ENCODE measurements around the gene LMTK3.

DNA sequence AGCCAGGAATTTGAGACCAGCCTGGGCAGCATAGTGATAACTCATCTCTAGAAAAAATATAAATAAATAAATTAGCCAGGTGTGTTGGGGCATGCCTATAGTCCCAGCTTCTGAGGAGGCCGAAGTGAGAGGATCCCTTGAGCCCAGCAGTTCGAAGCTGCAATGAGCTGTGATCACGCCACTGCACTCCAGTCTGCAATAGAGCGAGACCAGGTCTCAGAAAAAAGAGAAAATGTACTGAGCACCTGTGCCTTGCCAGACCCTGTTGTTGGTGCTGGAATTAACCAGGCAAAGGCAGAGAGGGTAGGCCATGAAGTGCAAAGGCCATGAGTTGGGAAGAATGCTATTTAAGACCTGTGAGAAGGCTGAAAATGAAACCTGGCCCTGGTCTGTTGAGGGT lies 39.8 kb downstream of the LMTK3 start:
- TF ChIP-seq, protein P1, sequence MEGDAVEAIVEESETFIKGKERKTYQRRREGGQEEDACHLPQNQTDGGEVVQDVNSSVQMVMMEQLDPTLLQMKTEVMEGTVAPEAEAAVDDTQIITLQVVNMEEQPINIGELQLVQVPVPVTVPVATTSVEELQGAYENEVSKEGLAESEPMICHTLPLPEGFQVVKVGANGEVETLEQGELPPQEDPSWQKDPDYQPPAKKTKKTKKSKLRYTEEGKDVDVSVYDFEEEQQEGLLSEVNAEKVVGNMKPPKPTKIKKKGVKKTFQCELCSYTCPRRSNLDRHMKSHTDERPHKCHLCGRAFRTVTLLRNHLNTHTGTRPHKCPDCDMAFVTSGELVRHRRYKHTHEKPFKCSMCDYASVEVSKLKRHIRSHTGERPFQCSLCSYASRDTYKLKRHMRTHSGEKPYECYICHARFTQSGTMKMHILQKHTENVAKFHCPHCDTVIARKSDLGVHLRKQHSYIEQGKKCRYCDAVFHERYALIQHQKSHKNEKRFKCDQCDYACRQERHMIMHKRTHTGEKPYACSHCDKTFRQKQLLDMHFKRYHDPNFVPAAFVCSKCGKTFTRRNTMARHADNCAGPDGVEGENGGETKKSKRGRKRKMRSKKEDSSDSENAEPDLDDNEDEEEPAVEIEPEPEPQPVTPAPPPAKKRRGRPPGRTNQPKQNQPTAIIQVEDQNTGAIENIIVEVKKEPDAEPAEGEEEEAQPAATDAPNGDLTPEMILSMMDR (IDR thresholded peaks at IDR 0.05) = no peak
- TF ChIP-seq EP300 (IDR thresholded peaks at IDR 0.05; ENCODE audit: borderline replicate concordance in 1 of 2, low read depth in 1 of 2, low read length in 1 of 2) (no peak), SIN3A (IDR thresholded peaks at IDR 0.05; ENCODE audit: borderline replicate concordance, low read depth, low read length) (no peak), MEF2A (IDR thresholded peaks at IDR 0.05; ENCODE audit: borderline replicate concordance, low read depth) (no peak), FOXM1 (IDR thresholded peaks at IDR 0.05; ENCODE audit: low read depth) (no peak), TAF1 (IDR thresholded peaks at IDR 0.05; ENCODE audit: borderline replicate concordance, low read depth, low read length) (no peak)
- TF ChIP-seq, protein P2, sequence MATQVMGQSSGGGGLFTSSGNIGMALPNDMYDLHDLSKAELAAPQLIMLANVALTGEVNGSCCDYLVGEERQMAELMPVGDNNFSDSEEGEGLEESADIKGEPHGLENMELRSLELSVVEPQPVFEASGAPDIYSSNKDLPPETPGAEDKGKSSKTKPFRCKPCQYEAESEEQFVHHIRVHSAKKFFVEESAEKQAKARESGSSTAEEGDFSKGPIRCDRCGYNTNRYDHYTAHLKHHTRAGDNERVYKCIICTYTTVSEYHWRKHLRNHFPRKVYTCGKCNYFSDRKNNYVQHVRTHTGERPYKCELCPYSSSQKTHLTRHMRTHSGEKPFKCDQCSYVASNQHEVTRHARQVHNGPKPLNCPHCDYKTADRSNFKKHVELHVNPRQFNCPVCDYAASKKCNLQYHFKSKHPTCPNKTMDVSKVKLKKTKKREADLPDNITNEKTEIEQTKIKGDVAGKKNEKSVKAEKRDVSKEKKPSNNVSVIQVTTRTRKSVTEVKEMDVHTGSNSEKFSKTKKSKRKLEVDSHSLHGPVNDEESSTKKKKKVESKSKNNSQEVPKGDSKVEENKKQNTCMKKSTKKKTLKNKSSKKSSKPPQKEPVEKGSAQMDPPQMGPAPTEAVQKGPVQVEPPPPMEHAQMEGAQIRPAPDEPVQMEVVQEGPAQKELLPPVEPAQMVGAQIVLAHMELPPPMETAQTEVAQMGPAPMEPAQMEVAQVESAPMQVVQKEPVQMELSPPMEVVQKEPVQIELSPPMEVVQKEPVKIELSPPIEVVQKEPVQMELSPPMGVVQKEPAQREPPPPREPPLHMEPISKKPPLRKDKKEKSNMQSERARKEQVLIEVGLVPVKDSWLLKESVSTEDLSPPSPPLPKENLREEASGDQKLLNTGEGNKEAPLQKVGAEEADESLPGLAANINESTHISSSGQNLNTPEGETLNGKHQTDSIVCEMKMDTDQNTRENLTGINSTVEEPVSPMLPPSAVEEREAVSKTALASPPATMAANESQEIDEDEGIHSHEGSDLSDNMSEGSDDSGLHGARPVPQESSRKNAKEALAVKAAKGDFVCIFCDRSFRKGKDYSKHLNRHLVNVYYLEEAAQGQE (IDR thresholded peaks at IDR 0.05; ENCODE audit: low read depth, low read length) = no peak
- TF ChIP-seq, protein P3, sequence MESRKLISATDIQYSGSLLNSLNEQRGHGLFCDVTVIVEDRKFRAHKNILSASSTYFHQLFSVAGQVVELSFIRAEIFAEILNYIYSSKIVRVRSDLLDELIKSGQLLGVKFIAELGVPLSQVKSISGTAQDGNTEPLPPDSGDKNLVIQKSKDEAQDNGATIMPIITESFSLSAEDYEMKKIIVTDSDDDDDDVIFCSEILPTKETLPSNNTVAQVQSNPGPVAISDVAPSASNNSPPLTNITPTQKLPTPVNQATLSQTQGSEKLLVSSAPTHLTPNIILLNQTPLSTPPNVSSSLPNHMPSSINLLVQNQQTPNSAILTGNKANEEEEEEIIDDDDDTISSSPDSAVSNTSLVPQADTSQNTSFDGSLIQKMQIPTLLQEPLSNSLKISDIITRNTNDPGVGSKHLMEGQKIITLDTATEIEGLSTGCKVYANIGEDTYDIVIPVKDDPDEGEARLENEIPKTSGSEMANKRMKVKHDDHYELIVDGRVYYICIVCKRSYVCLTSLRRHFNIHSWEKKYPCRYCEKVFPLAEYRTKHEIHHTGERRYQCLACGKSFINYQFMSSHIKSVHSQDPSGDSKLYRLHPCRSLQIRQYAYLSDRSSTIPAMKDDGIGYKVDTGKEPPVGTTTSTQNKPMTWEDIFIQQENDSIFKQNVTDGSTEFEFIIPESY (IDR thresholded peaks at IDR 0.05; ENCODE audit: borderline replicate concordance, low read depth) = no peak

Data from SK-N-SH (cell line).